HG02938 (cell line): ENCODE results near the gene DLG5.

Source experiments
- ATAC-seq: cut with Tn5 transposase; IDR thresholded peaks from one replicate; pipeline ENCODE4 v1.9.1; 2021; ENCODE audit warnings: mild to moderate bottlenecking, moderate library complexity; ENCODE audit not compliant: unreplicated experiment

The DLG5 gene

GRCh38 chr10:77868523-77868922, 58.0 kb downstream of the DLG5 start:
- ATAC-seq = no peak

GRCh38 chr10:77867124-77867719, 59.3 kb downstream of the DLG5 start:
- no peak for ATAC-seq

- ATAC-seq = no peak
These were observed 60.0 kb downstream of the DLG5 start for GRCh38 chr10:77866598-77866997.

GRCh38 chr10:77865580-77866324, 60.8 kb downstream of the DLG5 start:
- no peak for ATAC-seq

GRCh38 chr10:77864151-77864851, 62.3 kb downstream of the DLG5 start:
- ATAC-seq = no peak

- no peak for ATAC-seq
These were observed 63.1 kb downstream of the DLG5 start for GRCh38 chr10:77863446-77863845.

- ATAC-seq = no peak
These were observed 64.0 kb downstream of the DLG5 start for GRCh38 chr10:77862595-77862994.

- no peak for ATAC-seq
These were observed 65.2 kb downstream of the DLG5 start for GRCh38 chr10:77861366-77861765.

- ATAC-seq = no peak
These were observed 66.7 kb downstream of the DLG5 start for GRCh38 chr10:77859865-77860282.

- no peak for ATAC-seq
These were observed 67.2 kb downstream of the DLG5 start for GRCh38 chr10:77859200-77859864.

- ATAC-seq = no peak
These were observed 69.3 kb downstream of the DLG5 start for GRCh38 chr10:77857272-77857671.

- no peak for ATAC-seq
These were observed 70.0 kb downstream of the DLG5 start for GRCh38 chr10:77856566-77856965.

GRCh38 chr10:77855404-77856155, 71.0 kb downstream of the DLG5 start:
- ATAC-seq = no peak

GRCh38 chr10:77854115-77854514, 72.4 kb downstream of the DLG5 start:
- ATAC-seq = no peak

- ATAC-seq = no peak
These were observed 73.3 kb downstream of the DLG5 start for GRCh38 chr10:77853256-77853655.

GRCh38 chr10:77850620-77851231, 75.8 kb downstream of the DLG5 start:
- ATAC-seq = no peak

- no peak for ATAC-seq
These were observed 77.4 kb downstream of the DLG5 start for GRCh38 chr10:77849039-77849664.

- ATAC-seq = peak; percentile 66
These were observed 79.7 kb downstream of the DLG5 start for GRCh38 chr10:77846718-77847311.

GRCh38 chr10:77845451-77845850, 81.1 kb downstream of the DLG5 start:
- no peak for ATAC-seq
